Measurements from ENCODE around the gene ILKAP.

The ILKAP gene

DNA sequence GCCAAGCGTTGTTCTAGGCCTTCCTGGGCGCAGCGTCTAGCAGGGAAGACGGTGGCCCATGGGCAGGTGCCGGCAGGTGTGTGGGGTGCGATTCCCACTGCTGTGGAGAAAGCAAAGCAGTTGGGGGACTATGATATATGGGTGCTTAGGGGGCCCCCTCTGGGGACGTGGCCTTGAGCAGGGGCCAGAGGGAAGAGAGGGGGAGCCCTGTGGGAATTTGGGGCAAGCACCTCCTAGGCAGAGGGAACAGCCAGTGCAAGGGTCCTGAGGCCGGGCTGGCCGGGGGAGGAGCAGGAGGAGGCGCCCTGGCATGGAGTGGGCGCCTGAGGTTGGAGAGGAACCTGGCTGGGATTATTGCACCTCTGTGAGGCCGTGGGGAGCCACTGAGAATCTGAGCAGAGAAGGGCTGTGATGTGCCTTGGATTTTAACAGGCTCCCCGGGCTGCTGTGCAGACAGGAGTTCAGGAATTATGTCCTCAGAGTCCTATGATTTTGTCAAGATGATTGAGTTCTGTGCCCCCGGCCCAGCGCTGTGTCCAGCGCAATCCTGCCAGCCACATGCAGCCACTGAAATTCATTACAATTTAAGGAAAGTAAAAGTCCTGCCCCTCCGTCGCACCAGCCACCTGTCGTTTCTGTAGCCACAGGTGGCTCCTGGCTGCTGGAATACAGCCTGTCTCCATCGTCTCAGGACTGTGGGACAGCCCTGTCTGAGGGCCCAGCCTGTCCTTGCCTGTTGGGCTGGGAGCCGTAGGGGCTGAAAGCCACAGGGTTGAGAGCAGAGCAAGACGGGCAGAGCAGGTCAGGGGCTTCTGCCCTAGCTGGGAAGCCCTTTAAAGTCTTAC is 74.1 kb downstream of the ILKAP start:
- TF ChIP-seq, protein P1, sequence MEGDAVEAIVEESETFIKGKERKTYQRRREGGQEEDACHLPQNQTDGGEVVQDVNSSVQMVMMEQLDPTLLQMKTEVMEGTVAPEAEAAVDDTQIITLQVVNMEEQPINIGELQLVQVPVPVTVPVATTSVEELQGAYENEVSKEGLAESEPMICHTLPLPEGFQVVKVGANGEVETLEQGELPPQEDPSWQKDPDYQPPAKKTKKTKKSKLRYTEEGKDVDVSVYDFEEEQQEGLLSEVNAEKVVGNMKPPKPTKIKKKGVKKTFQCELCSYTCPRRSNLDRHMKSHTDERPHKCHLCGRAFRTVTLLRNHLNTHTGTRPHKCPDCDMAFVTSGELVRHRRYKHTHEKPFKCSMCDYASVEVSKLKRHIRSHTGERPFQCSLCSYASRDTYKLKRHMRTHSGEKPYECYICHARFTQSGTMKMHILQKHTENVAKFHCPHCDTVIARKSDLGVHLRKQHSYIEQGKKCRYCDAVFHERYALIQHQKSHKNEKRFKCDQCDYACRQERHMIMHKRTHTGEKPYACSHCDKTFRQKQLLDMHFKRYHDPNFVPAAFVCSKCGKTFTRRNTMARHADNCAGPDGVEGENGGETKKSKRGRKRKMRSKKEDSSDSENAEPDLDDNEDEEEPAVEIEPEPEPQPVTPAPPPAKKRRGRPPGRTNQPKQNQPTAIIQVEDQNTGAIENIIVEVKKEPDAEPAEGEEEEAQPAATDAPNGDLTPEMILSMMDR (IDR thresholded peaks at IDR 0.05; ENCODE audit: borderline replicate concordance, control extremely low read depth, extremely low read depth, insufficient read depth, missing control alignments): no peak
- in situ Hi-C loops (cut with MboI; ENCODE audit: low sequenced_read_pairs, unreplicated experiment): no loop called here
- no peak for DNase-seq (ENCODE audit: low spot score)

DNA sequence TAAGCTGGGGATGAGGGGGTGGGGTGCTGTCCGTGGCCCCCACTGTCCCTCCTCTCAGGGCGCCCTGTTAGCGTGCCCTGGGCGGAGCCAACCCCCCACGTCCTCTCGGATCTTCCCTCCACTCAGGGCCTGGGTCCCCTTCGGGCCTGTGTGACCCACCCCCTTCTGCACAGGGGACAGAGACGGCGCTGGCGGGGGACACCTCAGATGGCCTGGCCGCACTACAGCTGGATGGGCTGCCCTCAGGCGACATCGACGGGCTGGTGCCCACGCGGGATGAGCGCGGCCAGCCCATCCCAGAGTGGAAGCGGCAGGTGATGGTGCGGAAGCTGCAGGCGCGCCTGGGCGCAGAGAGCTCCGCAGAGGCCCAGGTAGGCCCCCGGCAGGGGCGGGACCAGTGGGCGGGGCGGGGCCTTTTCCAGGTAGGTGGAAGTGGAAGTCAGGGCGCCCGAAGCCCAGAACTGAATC is 74.9 kb downstream of the ILKAP start:
- TF ChIP-seq, protein P1 (IDR thresholded peaks at IDR 0.05; ENCODE audit: borderline replicate concordance, control extremely low read depth, extremely low read depth, insufficient read depth, missing control alignments): no peak
- no peak for DNase-seq (ENCODE audit: low spot score)
- in situ Hi-C loops (cut with MboI; ENCODE audit: low sequenced_read_pairs, unreplicated experiment): no loop called here

DNA sequence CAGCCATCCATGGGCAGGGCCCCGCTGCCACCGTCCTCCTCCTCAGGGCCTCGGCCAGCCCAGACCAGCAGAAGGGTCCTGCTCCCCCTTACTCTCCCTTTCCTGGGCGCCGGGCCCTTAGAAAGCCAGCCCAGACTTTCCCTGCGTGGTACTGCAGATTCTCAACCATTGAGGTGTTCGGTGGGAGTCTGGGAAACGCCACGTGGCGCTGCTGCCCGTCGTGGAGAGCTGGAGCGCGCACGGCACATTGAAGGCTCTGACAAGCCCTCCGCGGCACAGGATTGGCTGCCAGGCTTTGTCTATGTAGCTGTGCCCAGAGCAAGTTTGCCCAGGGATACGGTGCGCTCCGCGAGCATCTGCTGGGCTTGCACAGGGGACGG is 75.4 kb downstream of the ILKAP start:
- no peak for DNase-seq (ENCODE audit: low spot score)
- in situ Hi-C loops (cut with MboI; ENCODE audit: low sequenced_read_pairs, unreplicated experiment): no loop called here
- TF ChIP-seq, protein P1 (IDR thresholded peaks at IDR 0.05; ENCODE audit: borderline replicate concordance, control extremely low read depth, extremely low read depth, insufficient read depth, missing control alignments): no peak

DNA sequence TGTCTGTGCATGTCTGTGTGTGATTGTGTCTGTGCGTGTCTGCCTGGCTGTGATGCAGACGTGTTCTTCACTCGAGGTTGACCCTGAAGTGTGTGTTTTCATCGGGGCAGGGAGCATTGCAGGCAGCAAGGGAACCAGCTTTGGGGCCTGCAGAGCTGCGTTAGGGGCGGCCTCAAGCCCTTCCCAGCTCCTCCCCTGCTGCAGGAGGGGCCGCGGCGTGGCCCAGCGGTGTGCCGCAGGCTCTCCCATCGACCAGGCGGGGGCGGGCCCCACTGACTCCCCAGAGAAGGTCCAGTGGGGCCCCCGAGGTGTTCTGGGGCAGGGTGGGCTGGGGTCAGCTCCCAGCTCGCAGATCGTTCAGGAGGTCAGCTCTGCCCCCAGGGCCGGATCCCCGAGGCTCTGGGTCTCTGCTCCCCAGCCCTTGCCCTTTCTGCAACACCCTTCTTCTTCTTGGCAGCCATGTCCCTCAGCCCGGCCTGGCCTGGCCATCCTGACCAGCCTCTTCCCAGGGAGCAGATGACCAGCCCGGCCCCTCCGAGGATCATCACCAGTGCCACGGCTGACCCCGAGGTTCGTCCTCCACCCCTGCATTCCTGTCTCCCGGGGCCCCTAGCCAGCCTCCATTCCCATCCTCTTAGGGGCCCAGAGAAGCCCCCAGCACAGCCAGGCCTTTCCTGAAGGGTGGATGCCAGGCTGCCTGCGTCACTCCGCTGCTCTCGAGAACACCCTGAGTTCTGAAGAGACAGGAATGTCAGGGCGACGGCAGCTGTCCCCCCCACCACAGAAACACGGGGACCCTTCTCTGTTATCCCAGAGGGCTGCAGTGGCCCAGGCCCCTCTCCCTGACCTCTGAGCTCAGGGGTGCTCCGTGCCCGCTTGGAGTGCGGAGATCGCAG is 76.1 kb downstream of the ILKAP start:
- in situ Hi-C loops (cut with MboI; ENCODE audit: low sequenced_read_pairs, unreplicated experiment): no loop called here
- no peak for DNase-seq (ENCODE audit: low spot score)
- TF ChIP-seq, protein P1 (IDR thresholded peaks at IDR 0.05; ENCODE audit: borderline replicate concordance, control extremely low read depth, extremely low read depth, insufficient read depth, missing control alignments): no peak

DNA sequence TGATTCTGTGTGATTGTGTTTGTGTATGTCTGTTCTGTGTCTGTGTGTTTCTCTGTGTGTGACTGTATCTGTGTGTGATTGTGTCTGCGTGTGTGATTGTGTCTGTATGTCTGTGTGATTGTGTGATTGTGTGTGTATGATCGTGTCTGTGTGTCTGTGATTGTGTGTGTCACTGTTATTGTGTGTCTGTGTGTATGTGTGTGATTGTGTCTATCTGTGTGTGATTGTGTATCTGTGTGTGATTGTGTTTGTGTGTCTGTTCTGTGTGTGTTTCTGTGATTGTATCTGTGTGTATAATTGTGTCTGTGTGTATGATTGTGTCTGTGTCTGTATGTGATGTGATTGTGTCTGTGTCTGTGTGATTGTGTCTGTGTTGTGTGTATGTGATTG is 76.7 kb downstream of the ILKAP start:
- in situ Hi-C loops (cut with MboI; ENCODE audit: low sequenced_read_pairs, unreplicated experiment): no loop called here
- no peak for DNase-seq (ENCODE audit: low spot score)

DNA sequence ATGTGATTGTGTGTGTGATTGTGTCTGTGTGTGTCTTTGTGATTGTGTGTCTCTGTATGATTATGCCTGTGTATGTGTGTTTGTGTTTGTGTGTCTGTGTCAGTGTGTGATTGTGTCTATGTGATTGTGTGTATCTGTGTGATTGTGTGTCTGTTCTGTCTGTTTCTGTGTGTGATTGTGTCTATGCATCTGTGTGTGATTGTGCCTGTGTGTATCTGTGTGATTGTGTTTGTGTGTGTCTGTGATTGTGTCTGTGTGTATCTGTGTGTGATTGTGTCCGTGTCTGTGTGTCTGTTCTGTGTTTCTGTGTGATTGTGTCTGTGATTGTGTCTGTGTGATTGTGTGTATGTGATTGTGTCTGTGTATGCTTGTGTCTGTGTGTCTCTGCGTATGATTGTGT is 77.2 kb downstream of the ILKAP start:
- no peak for DNase-seq (ENCODE audit: low spot score)
- TF ChIP-seq, protein P1 (IDR thresholded peaks at IDR 0.05; ENCODE audit: borderline replicate concordance, control extremely low read depth, extremely low read depth, insufficient read depth, missing control alignments): no peak
- in situ Hi-C loops (cut with MboI; ENCODE audit: low sequenced_read_pairs, unreplicated experiment): no loop called here

More for the DNA sequence above, 76.7 kb downstream of the ILKAP start:
- TF ChIP-seq, protein P1 (IDR thresholded peaks at IDR 0.05; ENCODE audit: borderline replicate concordance, control extremely low read depth, extremely low read depth, insufficient read depth, missing control alignments): no peak

All from GM13976 (cell line).